CD4-positive, CD25-positive, alpha-beta regulatory T cell (primary cell): ENCODE measurements around the gene ZNF615. TPM values are rescaled to one million over a fixed set of nuclear protein-coding genes. Genes with fewer than 3 reads are reported as not detected.
A peak's percentile ranks its signal among the peaks of the same experiment; 100 is the strongest.
"Not testable (repeated sequence)": the region's sequence is repeated elsewhere in the genome, so short reads cannot be mapped to it uniquely, and the experiment has no call there.

Experiments used
- ATAC-seq, 2 donors: fragments of 150-1000 bp; cut with Tn5 transposase; one replicate each; pipeline ENCODE4 v1.10.0; 2021; ENCODE audit warnings: low read depth in 2 of 2, moderate number of reproducible peaks in 2 of 2, moderate library complexity in 1 of 2
- DNase-seq, 3 donors: peaks; one replicate each; pipeline versions ENCODE4 v3.0.0 to v3.0.0-alpha.2; 2012 to 2022; ENCODE audit warnings: mixed read lengths in 1 of 3
- H3K27ac ChIP-seq: one replicate; pipeline ENCODE4 v1.7.0; 2013; ENCODE audit warnings: mild to moderate bottlenecking, low read length; ENCODE audit not compliant: insufficient read depth, poor library complexity, severe bottlenecking
- H3K27me3 ChIP-seq: one replicate; pipeline ENCODE4 v1.7.0; 2013; ENCODE audit warnings: low read length; ENCODE audit not compliant: control insufficient read depth, insufficient read depth
- H3K36me3 ChIP-seq: one replicate; pipeline ENCODE4 v1.7.0; 2013; ENCODE audit warnings: mild to moderate bottlenecking, low read length, moderate library complexity; ENCODE audit not compliant: control insufficient read depth, insufficient read depth
- H3K4me1 ChIP-seq: 2 replicates; pipeline ENCODE4 v1.7.0; 2013; ENCODE audit warnings: mild to moderate bottlenecking, low read length; ENCODE audit not compliant: insufficient read depth, control insufficient read depth, poor library complexity, severe bottlenecking
- H3K4me3 ChIP-seq: one replicate; pipeline ENCODE4 v1.7.0; 2013; ENCODE audit warnings: low read depth, mild to moderate bottlenecking, low read length, moderate library complexity
- H3K9me3 ChIP-seq, 2 experiments: 1 replicate in 1 of 2; 2 replicates in 1 of 2; pipeline ENCODE4 v1.7.0; 2013; ENCODE audit warnings: low read length in 2 of 2, mild to moderate bottlenecking in 1 of 2, moderate library complexity in 1 of 2; ENCODE audit not compliant: control insufficient read depth in 2 of 2
- H3K27ac Mint-ChIP-seq, 3 donors: one replicate each; pipeline ENCODE4 v1.8.0; 2020 to 2022; ENCODE audit warnings: mild to moderate bottlenecking in 3 of 3, mixed read lengths in 3 of 3, moderate library complexity in 2 of 3
- H3K27me3 Mint-ChIP-seq: one replicate; pipeline ENCODE4 v1.8.0; 2022; ENCODE audit warnings: mild to moderate bottlenecking, mixed read lengths
- H3K36me3 Mint-ChIP-seq: one replicate; pipeline ENCODE4 v1.8.0; 2020; ENCODE audit warnings: mixed read lengths
- H3K4me1 Mint-ChIP-seq, 4 donors: one replicate each; pipeline ENCODE4 v1.8.0; 2020 to 2022; ENCODE audit warnings: mixed read lengths in 4 of 4, mild to moderate bottlenecking in 1 of 4
- H3K4me3 Mint-ChIP-seq, 4 donors: one replicate each; pipeline ENCODE4 v1.8.0; 2020 to 2022; ENCODE audit warnings: mild to moderate bottlenecking in 4 of 4, mixed read lengths in 4 of 4, moderate library complexity in 3 of 4
- H3K9me3 Mint-ChIP-seq, 7 donors: one replicate each; pipeline ENCODE4 v1.8.0; 2020 to 2022; ENCODE audit warnings: mixed read lengths in 7 of 7, mild to moderate bottlenecking in 3 of 7, moderate library complexity in 2 of 7
- polyA plus RNA-seq, 4 donors: library from polyadenylated mRNA; unstranded; fragments of 300-500 nt; fragmentation: Illumina TruSeq; gene quantifications; one replicate each; pipeline ENCODE4 v1.2.3, GENCODE V29; 2021
- total RNA-seq: library from RNA; stranded (reverse); gene quantifications from one replicate; pipeline ENCODE4 v1.2.3, GENCODE V29; 2022

The ZNF615 gene
- total and polyA plus RNA-seq, 5 donors from 2014 or later: 6.6 to 13.0 (median 10.8) TPM

DNA sequence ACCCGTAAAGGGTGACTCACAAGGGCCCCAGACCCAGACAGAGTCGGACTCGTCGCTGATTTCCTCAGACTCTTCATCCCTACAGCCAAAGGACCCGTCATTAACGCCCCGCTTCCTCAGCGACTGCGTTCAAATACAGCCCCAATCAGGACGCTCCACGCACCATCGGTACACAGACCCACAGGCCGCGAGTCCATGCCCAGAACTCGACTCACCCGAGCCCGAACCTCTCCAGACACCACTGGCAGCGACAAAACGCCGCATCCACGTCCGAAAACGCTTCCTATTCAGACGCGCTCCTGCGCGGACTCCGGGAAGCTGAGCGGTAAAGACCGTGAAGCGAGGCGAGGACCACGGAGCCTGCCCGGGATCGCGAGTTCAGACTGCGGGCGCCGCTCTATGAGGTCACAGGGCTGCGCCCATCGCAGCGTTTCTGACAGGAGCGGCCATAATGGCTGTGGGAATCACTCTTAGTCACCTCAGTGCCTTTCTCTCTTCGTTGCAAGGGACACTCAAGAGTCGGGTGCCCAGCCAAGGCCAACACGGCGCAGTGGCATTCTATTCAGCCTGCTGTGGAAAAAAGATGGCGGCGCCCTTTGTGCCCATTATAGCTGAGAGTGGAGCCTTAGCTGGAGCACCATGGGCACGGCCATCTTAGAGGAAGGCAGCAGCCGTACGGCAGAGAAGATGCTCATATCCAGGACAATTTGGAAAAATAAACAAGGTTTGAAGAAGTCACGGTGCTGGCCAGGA lies 20.2 kb upstream of the ZNF615 start, which contains the start of gene ZNF614:
TSS of gene ZNF614 (minus strand) at position 353 of the 753 bp plus-strand sequence. CDS start 2,634 bp downstream, outside the sequence.
- H3K9me3 Mint-ChIP-seq: peaks cover 4 to 68% (median 33%) of the 10 kb centered on the region in 7 donors
- H3K27me3 Mint-ChIP-seq: no peaks in the 10 kb centered on the region
- ATAC-seq (peak; percentile 87), DNase-seq (peak; percentile 60 to 91 (median 89))
- no peaks in the 10 kb centered on the region for H3K27me3 ChIP-seq
- peaks cover 31% of the 10 kb centered on the region for H3K36me3 ChIP-seq
- H3K4me3 Mint-ChIP-seq: peak within 1 kb of the TSS; percentile 90 to 95 (median 94)
- H3K4me1 Mint-ChIP-seq: peaks cover 13 to 33% (median 19%) of the 10 kb centered on the region in 4 donors
- peak within 1 kb of the TSS; percentile 95 to 99 (median 99) for H3K27ac Mint-ChIP-seq
- H3K4me1 ChIP-seq: peaks cover 13% of the 10 kb centered on the region
- H3K9me3 ChIP-seq: peaks cover 56 to 75% of the 10 kb centered on the region in 2 experiments
- H3K36me3 Mint-ChIP-seq: peaks cover 34% of the 10 kb centered on the region
- H3K27ac ChIP-seq: peak within 1 kb of the TSS; percentile 82
- H3K4me3 ChIP-seq: peak within 1 kb of the TSS; percentile 91

DNA sequence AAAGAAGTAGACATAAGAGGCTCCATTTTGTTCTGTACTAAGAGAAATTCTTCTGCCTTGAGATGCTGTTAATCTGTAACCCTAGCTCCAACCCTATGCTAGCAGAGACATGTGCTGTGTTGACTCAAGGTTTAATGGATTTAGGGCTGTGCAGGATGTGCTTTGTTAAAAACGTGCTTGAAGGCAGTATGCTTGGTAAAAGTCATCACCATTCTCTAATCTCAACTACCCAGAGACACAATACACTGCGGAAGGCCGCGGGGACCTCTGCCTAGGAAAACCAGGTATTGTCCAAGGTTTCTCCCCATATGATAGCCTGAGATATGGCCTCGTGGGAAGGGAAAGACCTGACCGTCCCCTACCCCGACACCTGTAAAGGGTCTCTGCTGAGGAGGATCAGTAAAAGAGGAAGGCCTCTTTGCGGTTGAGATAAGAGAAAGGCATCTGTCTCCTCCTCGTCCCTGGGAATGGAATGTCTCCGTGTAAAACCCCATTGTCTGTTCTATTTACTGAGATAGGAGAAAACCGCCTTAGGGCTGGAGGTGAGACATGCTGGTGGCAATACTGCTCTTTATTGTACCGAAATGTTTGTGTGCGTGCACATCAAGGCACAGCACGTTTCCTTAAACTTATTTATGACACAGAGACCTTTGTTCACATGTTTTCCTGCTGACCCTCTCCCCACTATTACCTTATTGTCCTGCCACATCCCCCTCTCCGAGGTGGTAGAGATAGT lies 18.4 kb upstream of the ZNF615 start:
- peak overlapping the region; percentile 64 to 94 (median 84) for H3K4me3 Mint-ChIP-seq
- H3K9me3 Mint-ChIP-seq: peaks cover 4 to 67% (median 29%) of the 10 kb centered on the region in 7 donors
- H3K27me3 Mint-ChIP-seq, H3K4me3 ChIP-seq, DNase-seq, H3K27ac Mint-ChIP-seq, H3K27ac ChIP-seq, ATAC-seq, H3K27me3 ChIP-seq: not testable (repeated sequence)
- peaks cover 13 to 35% (median 19%) of the 10 kb centered on the region in 4 donors for H3K4me1 Mint-ChIP-seq
- H3K36me3 Mint-ChIP-seq: peaks cover 42% of the 10 kb centered on the region
- peaks cover 51 to 72% of the 10 kb centered on the region in 2 experiments for H3K9me3 ChIP-seq
- H3K36me3 ChIP-seq: peaks cover 45% of the 10 kb centered on the region
- H3K4me1 ChIP-seq: peaks cover 13% of the 10 kb centered on the region

DNA sequence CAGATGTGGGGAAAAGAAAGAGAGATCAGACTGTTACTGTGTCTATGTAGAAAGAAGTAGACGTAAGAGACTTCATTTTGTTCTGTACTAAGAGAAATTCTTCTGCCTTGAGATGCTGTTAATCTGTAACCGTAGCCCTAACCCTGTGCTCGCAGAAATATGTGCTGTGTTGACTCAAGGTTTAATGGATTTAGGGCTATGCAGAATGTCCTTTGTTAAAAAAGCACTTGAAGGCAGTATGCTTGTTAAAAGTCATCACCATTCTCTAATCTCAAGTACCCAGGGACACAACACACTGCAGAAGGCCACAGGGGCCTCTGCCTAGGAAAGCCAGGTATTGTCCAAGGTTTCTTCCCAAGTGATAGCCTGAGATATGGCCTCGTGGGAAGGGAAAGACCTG lies 16.5 kb upstream of the ZNF615 start:
- not testable (repeated sequence) for H3K4me3 ChIP-seq, H3K27me3 ChIP-seq, ATAC-seq, H3K27ac ChIP-seq, DNase-seq, H3K27me3 Mint-ChIP-seq
- Histone ChIP-seq H3K9me3 (peaks cover 52 to 73% of the 10 kb centered on the region in 2 experiments), H3K4me1 (peaks cover 13% of the 10 kb centered on the region), H3K36me3 (peaks cover 64% of the 10 kb centered on the region)
- Mint-ChIP-seq H3K36me3 (peaks cover 61% of the 10 kb centered on the region), H3K27ac (peak overlapping the region in 1 of 3 donors; percentile 9), H3K4me1 (peaks cover 13 to 35% (median 19%) of the 10 kb centered on the region in 4 donors), H3K4me3 (peak overlapping the region in 1 of 4 donors; percentile 38), H3K9me3 (peaks cover 4 to 74% (median 34%) of the 10 kb centered on the region in 7 donors)

GRCh38 chr19:52022193-52022592 lies 14.2 kb upstream of the ZNF615 start:
- H3K9me3 Mint-ChIP-seq: peaks cover 4 to 91% (median 41%) of the 10 kb centered on the region in 7 donors

DNA sequence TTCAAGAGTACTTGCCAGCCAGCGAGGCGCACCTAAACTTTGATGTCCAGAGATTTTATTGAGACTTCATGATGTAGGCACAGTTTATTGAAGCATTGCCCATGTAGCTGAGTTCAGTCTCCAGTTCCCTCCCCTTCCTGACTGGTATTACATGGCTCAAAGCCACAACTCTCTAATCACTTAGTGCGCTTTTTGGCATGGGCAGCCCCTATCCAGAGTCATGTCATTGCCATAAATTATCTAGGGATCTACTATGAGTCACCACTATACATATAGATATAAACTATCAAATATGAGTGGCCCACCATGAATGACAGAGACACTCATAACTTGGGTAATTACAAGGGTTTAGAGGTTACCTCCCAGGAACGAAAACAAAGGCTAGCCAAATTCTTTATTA lies 12.5 kb upstream of the ZNF615 start:
- H3K4me3 Mint-ChIP-seq: no peak overlapping the region
- H3K27me3 Mint-ChIP-seq: no peaks in the 10 kb centered on the region
- Histone ChIP-seq H3K36me3 (peaks cover 88% of the 10 kb centered on the region), H3K27ac (no peak overlapping the region), H3K4me3 (peak overlapping the region; percentile 4), H3K4me1 (no peaks in the 10 kb centered on the region), H3K9me3 (peaks cover 82 to 93% of the 10 kb centered on the region in 2 experiments), H3K27me3 (no peaks in the 10 kb centered on the region)
- DNase-seq (no peak), ATAC-seq (no peak)
- peaks cover 0 to 2% (median 0%) of the 10 kb centered on the region in 4 donors for H3K4me1 Mint-ChIP-seq
- H3K27ac Mint-ChIP-seq: no peak overlapping the region
- H3K9me3 Mint-ChIP-seq: peaks cover 1 to 91% (median 42%) of the 10 kb centered on the region in 7 donors
- peaks cover 83% of the 10 kb centered on the region for H3K36me3 Mint-ChIP-seq

More at GRCh38 chr19:52022193-52022592, 14.2 kb upstream of the ZNF615 start:
- no peaks in the 10 kb centered on the region for H3K27me3 Mint-ChIP-seq
- DNase-seq (no peak), ATAC-seq (no peak)
- H3K36me3 Mint-ChIP-seq: peaks cover 81% of the 10 kb centered on the region
- Histone ChIP-seq H3K9me3 (peaks cover 72 to 93% of the 10 kb centered on the region in 2 experiments), H3K4me1 (peaks cover 3% of the 10 kb centered on the region), H3K4me3 (no peak overlapping the region), H3K27ac (no peak overlapping the region), H3K27me3 (no peaks in the 10 kb centered on the region), H3K36me3 (peaks cover 87% of the 10 kb centered on the region)
- H3K4me3 Mint-ChIP-seq: no peak overlapping the region
- peaks cover 4 to 17% (median 7%) of the 10 kb centered on the region in 4 donors for H3K4me1 Mint-ChIP-seq
- H3K27ac Mint-ChIP-seq: no peak overlapping the region

- Mint-ChIP-seq H3K27ac (peak overlapping the region in 1 of 3 donors; percentile 63), H3K4me3 (peak overlapping the region in 3 of 4 donors; percentile 3 to 34 (median 21)), H3K27me3 (no peaks in the 10 kb centered on the region), H3K36me3 (peaks cover 22% of the 10 kb centered on the region), H3K4me1 (peaks cover 9 to 24% (median 14%) of the 10 kb centered on the region in 4 donors), H3K9me3 (peaks cover 4 to 51% (median 40%) of the 10 kb centered on the region in 7 donors)
- Histone ChIP-seq H3K4me3 (no peak overlapping the region), H3K27me3 (no peaks in the 10 kb centered on the region), H3K27ac (no peak overlapping the region), H3K9me3 (peaks cover 41 to 70% of the 10 kb centered on the region in 2 experiments), H3K4me1 (peaks cover 8% of the 10 kb centered on the region), H3K36me3 (no peaks in the 10 kb centered on the region)
- DNase-seq: no peak
- ATAC-seq: no peak
Measured at GRCh38 chr19:52010674-52011073, 2.7 kb upstream of the ZNF615 start.

DNA sequence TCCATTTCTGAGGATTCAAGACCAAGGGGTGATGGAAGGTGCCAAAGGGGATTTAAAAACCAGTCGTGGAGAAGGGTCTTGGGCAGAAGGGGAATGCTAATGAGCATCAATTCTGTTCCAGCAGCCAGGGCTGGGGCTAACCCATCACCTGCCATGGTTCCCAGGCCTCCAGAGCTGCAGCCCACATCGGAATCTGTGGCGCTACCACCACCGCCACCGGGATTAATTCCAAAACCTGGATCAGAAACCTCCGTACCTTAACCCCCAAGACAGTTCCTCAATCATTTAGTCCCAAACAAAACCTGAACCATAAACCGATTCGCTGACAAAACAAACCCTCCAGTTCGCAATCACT lies 583 bp downstream of the ZNF615 start:
- peak overlapping the region; percentile 95 for H3K4me3 ChIP-seq
- Mint-ChIP-seq H3K36me3 (peaks cover 33% of the 10 kb centered on the region), H3K9me3 (peaks cover 8 to 57% (median 36%) of the 10 kb centered on the region in 7 donors), H3K4me3 (peak overlapping the region; percentile 97 to 98 (median 97)), H3K4me1 (peaks cover 10 to 26% (median 18%) of the 10 kb centered on the region in 4 donors), H3K27me3 (no peaks in the 10 kb centered on the region), H3K27ac (peak overlapping the region; percentile 96 to 98 (median 97))
- no peaks in the 10 kb centered on the region for H3K27me3 ChIP-seq
- DNase-seq: peak in 1 of 3 donors; percentile 20
- H3K36me3 ChIP-seq: peaks cover 18% of the 10 kb centered on the region
- peaks cover 37 to 69% of the 10 kb centered on the region in 2 experiments for H3K9me3 ChIP-seq
- no peak overlapping the region for H3K27ac ChIP-seq
- ATAC-seq: no peak
- H3K4me1 ChIP-seq: peaks cover 8% of the 10 kb centered on the region
